Stimulated activated CD8-positive, alpha-beta memory T cell treated with anti-CD3 and anti-CD28 coated beads, Interleukin-15, amount 100 ng/mL, for 1 hour (primary cell): ENCODE results near the gene CTXN3.
"Not testable (repeated sequence)": the region's sequence is repeated elsewhere in the genome, so short reads cannot be mapped to it uniquely, and the experiment has no call there.

Experiments used
- DNase-seq: peaks from one replicate; pipeline ENCODE4 v3.0.0-alpha.2; 2020; ENCODE audit warnings: low read depth

Gene CTXN3

DNA sequence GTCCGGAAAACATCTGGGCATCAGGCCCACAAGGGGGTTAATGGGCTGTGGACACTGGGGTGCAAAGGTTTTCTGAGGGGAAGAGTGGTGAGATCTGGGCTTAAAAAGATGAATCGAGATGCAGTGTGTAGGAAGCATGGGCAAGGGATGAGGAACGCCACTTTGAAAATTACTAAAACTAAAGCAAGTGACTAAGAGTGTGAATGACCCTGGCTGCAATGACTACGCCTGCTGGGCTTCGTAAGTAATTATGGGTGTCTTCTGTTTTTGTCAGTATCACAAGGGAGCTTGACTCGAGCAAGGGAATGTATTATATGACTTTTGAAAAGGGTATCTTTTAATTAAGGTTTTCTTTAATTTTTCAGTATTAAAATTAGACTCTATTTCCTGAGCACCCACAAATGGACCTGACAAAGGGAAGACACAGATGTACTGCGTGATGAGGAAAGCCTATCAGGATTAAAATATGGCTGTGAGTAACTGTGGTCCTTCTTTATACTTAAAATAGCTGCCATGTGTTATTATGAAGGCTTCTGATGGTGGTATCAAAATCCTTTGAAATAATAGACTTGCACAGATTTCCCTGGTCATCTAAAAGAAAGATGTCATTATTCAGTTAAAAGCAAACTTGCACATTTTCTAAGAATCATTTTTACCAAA lies 4.2 kb downstream of the CTXN3 start:
- DNase-seq = no peak

DNA sequence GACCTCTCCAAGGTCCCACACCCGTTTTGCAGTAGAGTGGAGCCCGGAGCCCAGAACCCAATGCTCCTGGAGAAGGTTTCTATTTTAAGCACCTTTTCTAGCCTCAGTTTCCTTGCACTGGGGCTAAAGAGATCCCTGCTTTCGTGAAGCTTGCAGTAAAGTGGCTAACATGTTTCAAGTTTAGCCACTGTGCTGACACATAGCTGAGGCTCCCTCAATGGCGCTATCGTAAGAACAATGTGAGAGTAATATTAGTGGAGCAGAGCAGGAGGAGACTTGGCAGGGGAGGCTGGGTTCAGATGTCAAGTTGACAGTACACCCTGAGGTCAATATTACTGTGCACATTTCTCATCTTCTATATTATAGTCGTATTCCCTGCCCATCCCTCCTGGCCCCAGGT lies 7.9 kb downstream of the CTXN3 start:
- DNase-seq = no peak

DNA sequence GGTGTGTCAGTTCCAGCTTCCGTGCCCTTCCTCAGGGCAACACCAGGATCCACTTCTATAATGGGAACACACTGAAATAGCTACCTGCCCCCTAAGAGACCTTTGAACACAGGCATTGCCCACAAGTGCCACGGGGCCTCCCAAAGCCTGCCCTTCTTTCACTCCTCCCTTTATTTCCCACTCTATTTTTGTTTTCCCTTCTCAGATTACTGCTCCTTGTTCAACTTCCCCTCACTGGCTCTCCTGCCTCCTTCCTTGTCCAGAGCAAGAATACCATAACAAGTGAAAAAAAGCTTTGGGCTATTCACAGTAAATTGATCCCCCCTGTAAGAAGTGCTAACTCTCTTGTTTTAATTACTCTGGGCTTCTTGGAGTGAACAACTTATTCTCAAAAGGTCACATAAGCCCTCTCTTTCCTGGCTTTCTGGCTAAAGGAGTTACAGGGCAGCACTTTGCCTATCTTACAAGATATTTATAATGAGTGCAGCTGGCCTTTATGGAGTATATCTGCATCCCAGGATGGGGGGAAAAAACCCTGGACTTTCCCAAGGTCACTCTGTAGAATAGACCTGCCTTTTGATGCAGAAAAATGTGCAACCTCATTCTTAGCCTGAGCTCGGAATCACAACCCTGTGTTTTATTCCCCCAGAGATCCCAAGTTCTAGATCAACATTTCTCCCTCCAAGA lies 11.3 kb downstream of the CTXN3 start:
- DNase-seq = no peak

GRCh38 chr5:127664093-127664492 lies 15.2 kb downstream of the CTXN3 start:
- no peak for DNase-seq

GRCh38 chr5:127665641-127666040 lies 16.8 kb downstream of the CTXN3 start:
- DNase-seq = no peak

- DNase-seq = no peak
These were observed 17.3 kb downstream of the CTXN3 start for GRCh38 chr5:127666043-127666716.

DNA sequence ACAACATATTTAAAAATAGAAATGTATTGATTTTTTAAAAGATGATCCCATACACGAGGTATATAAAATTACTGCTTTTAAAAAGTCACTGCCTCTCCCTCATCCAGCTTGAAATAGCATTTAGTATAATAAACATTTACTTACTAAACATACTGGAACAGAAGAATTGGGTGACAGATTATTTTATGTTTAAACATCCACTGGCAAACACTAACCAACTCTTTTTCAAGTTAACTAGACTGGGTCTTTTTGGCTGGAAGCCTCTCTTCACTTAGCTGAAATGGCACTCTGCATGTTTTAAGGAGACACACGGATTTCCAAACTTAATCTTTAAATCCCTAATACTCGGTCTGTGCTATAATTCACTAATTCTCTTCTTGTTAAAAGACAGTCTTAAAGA lies 19.0 kb downstream of the CTXN3 start:
- DNase-seq = no peak

DNA sequence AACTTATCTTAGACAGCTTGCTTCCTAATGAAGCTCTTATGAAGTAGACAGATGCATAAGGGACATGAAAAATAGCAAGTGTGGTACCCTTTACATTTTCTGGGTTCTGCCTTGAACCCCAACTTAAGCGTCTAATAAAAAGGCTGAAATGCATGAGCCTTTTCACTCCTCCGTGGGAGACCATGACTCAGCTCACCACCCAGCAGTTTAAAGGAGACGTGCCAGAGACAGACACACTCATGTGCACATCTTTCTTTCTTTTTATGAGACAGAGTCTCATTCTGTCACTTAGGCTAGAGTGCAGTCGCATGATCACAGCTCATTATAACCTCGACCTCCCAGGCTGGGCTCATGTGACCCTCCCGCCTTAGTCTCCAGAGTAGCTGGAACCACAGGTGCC lies 22.3 kb downstream of the CTXN3 start:
- DNase-seq = no peak

GRCh38 chr5:127673117-127673800 lies 24.4 kb downstream of the CTXN3 start:
- DNase-seq = no peak

- DNase-seq = not testable (repeated sequence)
These were observed 28.1 kb downstream of the CTXN3 start for GRCh38 chr5:127676951-127677350.

- DNase-seq = not testable (repeated sequence)
These were observed 30.9 kb downstream of the CTXN3 start for GRCh38 chr5:127679691-127680330.

- no peak for DNase-seq
These were observed 31.7 kb downstream of the CTXN3 start for GRCh38 chr5:127680595-127680994.

GRCh38 chr5:127683008-127683407 lies 34.1 kb downstream of the CTXN3 start:
- DNase-seq = no peak

DNA sequence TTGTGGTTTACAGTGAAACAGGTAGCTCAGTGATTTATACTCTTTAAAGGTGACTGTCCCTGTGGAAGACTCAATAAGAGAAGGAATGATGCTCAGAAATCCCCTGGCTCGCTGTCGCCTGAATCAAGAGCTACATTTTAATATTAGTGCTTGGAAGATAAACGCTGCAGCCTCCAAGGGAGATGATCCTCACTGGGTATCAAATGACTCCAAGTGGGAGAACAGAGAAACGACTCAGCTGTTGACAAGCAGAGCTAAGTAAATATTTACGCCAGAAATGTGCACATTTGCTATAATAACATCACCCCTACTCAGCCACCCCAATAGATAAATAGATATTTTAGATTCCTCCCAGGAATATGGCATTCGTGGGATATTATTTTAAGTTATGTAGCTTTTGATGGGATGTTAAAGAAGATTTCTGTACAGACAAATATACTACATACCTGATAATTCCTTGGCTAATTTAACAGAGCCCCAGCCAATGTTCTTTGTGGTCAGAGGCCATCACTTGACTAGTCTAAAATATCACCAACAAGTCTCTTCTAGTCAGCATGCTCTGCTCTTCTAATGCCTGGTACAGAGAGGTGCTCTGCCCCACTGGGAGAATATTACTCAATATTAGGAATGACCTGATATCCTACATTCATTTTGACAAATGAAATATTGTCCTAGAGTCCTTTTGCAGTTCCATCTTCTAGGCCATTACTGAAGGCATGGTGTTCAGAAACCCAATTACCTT lies 36.0 kb downstream of the CTXN3 start:
- DNase-seq = no peak

DNA sequence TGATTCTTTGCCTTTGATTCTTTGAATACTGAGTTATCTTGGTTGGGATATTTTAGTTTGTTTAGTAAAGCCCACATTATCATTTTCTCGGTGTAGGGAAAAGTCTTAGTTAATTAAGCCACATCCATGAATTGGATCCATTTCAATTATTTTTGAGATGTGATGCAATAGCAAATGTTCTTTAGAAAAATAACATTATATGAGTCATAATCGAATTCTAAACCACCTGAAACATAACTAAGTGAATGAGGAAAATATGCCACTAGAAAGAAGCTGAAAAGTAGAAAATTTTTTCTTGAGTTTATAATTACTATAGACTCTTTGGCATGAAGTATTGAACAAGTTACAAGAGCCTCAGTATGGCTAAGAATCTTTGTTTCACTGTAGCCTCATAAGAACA lies 36.8 kb downstream of the CTXN3 start:
- DNase-seq = no peak

GRCh38 chr5:127686424-127686823 lies 37.5 kb downstream of the CTXN3 start:
- DNase-seq = no peak

DNA sequence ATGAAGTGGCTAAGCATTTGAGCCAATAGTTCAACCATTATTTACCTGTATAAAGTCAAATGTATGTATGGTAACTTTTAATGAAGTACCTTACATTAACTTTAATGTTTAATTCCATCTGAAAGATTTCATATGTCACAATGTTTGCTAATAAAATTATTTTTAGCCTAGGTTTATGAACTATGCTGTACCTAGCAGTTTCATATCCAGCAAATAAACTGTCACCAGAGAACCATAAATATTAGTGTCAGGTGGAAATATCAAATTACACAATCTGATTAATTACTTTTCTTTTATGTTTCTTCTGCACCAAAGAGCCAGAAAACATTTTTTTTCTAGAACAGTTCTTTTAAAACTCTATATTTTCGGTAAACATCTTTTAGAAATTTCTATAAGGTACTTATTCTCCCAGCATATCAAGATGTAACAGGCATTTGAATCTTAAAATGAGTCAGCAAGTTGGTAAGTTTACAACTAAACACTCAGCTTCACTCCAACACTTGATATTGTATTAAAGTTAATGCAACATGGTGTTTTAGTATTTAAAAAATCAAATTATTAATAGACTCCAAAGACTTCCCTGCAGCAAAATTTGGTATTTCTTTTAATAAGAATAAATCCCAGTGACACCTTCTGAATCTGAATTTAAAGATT lies 45.8 kb downstream of the CTXN3 start:
- no peak for DNase-seq

DNA sequence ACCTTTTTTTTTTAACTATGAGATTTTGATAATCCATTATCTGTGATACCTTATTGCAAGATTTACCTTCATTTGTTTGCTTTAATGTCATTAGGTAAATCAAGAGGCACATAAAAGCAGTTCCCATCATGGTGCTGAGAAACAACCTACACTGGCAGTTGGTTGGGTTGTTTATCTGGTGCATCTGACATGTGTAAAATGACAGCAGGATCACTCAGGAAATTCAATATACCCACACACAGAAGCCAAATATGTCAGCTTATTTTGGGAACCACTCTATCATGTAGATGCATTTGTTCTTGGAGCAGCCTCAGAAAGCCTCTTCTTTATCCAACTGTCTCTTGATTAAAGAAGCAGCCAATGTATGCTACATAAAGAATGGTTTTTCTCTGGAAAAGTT lies 46.5 kb downstream of the CTXN3 start:
- no peak for DNase-seq

- DNase-seq = no peak
These were observed 47.8 kb downstream of the CTXN3 start for GRCh38 chr5:127696683-127697082.

DNA sequence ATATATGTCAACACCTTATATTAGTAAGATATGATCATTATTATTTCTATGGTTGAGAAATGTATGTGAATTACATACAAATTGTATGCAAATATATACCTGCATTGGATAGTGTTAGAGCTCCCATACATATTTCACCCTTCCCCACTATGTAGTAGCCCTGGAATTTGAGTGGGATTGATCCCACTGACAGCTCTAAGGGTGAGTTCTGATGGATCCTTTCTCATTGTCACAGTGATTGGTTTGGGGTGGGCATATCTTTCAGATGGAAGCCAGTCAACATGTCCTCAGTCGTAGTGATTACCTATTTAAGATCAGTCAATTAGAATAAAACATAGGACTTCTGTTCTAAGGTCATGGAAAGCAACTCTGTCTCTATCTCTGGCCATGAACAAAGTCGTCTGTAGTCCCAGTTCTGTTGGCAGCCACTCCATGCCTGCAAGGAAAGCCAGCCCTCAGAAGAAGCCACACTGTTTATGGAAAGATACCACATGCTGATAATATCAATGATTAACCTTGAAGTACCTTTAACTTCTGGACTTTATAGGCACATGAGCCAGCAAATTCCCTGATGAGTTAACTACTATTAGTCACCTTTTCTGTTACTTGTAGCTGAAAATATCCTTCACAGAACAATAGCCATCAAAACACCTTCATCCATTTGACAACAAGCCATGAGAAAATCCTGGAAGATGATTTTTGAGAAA lies 49.2 kb downstream of the CTXN3 start:
- no peak for DNase-seq
